A673 (cell line): Measurements from ENCODE around the gene ZNF219. TPM values are rescaled to one million over a fixed set of nuclear protein-coding genes. Genes with fewer than 3 reads are reported as not detected.

ENCODE experiments used
- BruUV-seq: library from RNA; stranded (reverse); fragments of 400-500 nt; replicated peaks from 2 replicates; lab custom pipeline; 2021; lab: Mats Ljungman, UMichigan
- CTCF ChIA-PET: fragments of 300-600 bp; sonication (Branson Sonifier 250); formaldehyde crosslinking; loops from one replicate; lab custom pipeline; 2022; ENCODE audit warnings: antibody characterized with exemption; lab: Charles Lee
- POLR2A ChIA-PET: fragments of 300-600 bp; sonication (Branson Sonifier 250); formaldehyde crosslinking; loops from one replicate; lab custom pipeline; 2022; ENCODE audit warnings: antibody characterized with exemption; ENCODE audit not compliant: low non-redundant PET; lab: Charles Lee
- DNase-seq: peaks from one replicate; pipeline ENCODE4 v3.0.0-alpha.2; 2015; ENCODE audit warnings: low spot score
- H3K27ac ChIP-seq: fragments of 200-600 bp; sonication (generic); 2 replicates; pipeline ENCODE4 v1.5.1; 2016; ENCODE audit warnings: mixed run types, low read depth, mild to moderate bottlenecking, mixed read lengths, antibody characterized with exemption, low read length; ENCODE audit not compliant: poor library complexity, severe bottlenecking
- H3K27me3 ChIP-seq: fragments of 200-600 bp; sonication (generic); replicated peaks from 2 replicates; pipeline ENCODE4 v1.6.1; 2017; ENCODE audit warnings: mixed run types, low read depth, mild to moderate bottlenecking, mixed read lengths, antibody characterized with exemption, low read length; ENCODE audit not compliant: insufficient read depth, poor library complexity
- H3K36me3 ChIP-seq: fragments of 200-600 bp; sonication (generic); 2 replicates; pipeline ENCODE4 v1.6.1; 2016; ENCODE audit warnings: mixed run types, mild to moderate bottlenecking, mixed read lengths, antibody characterized with exemption, low read length; ENCODE audit not compliant: insufficient read depth, poor library complexity, severe bottlenecking
- H3K4me1 ChIP-seq: fragments of 200-600 bp; sonication (generic); 2 replicates; pipeline ENCODE4 v1.6.1; 2017; ENCODE audit warnings: mixed run types, mild to moderate bottlenecking, mixed read lengths, antibody characterized with exemption, low read length; ENCODE audit not compliant: insufficient read depth, poor library complexity, severe bottlenecking
- H3K4me3 ChIP-seq: fragments of 200-600 bp; sonication (generic); 2 replicates; pipeline ENCODE4 v1.5.1; 2016; ENCODE audit warnings: low read depth, mixed run types, mild to moderate bottlenecking, mixed read lengths, low read length; ENCODE audit not compliant: poor library complexity, severe bottlenecking
- H3K9me3 ChIP-seq: fragments of 200-600 bp; sonication (generic); 2 replicates; pipeline ENCODE4 v1.6.1; 2016; ENCODE audit warnings: mixed run types, low read depth, mild to moderate bottlenecking, mixed read lengths, antibody characterized with exemption, low read length; ENCODE audit not compliant: poor library complexity, severe bottlenecking
- CTCF ChIP-seq: fragments of 300-800, 200-600 bp; sonication (generic); conservative IDR thresholded peaks from 2 replicates; pipeline ENCODE4 v1.5.1; 2017; ENCODE audit warnings: low read depth, mild to moderate bottlenecking, antibody characterized with exemption, low read length, moderate library complexity, mixed read lengths
- EZH2 ChIP-seq: fragments of 200-600 bp; sonication (generic); IDR thresholded peaks from 2 replicates; pipeline ENCODE4 v1.6.1; 2017; ENCODE audit warnings: borderline replicate concordance, low read depth, mild to moderate bottlenecking, mixed read lengths, antibody characterized with exemption, low read length; ENCODE audit not compliant: poor library complexity, severe bottlenecking
- intact Hi-C: fragments of 100-400 bp; cut with micrococcal nuclease; formaldehyde crosslinking; loops from one replicate; pipeline ENCODE4 v1.10.0; 2022; ENCODE audit not compliant: unreplicated experiment
- total RNA-seq: library from RNA; stranded (reverse); gene quantifications from 2 replicates; pipeline ENCODE4 v1.2.3, GENCODE V29; 2021

The ZNF219 gene
- total RNA-seq, 1 experiment from 2014 or later = 84.6 TPM

GRCh38 chr14:21060614-21061346, 37.7 kb downstream of the ZNF219 start:
- Histone ChIP-seq H3K9me3 (no peaks in the 10 kb centered on the region), H3K27ac (no peak overlapping the region), H3K27me3 (no peaks in the 10 kb centered on the region), H3K4me1 (peaks cover 7% of the 10 kb centered on the region), H3K4me3 (no peak overlapping the region), H3K36me3 (no peaks in the 10 kb centered on the region)
- ChIA-PET POLR2A (no interaction called here), CTCF (no interaction called here)
- no peak for DNase-seq
- intact Hi-C loops = no loop called here
- no peak for TF ChIP-seq EZH2
- TF ChIP-seq CTCF = no peak
- no TSS peak for BruUV-seq

- TF ChIP-seq CTCF (no peak), EZH2 (no peak)
- Histone ChIP-seq H3K36me3 (no peaks in the 10 kb centered on the region), H3K27me3 (no peaks in the 10 kb centered on the region), H3K4me3 (no peak overlapping the region), H3K9me3 (no peaks in the 10 kb centered on the region), H3K27ac (no peak overlapping the region), H3K4me1 (peaks cover 7% of the 10 kb centered on the region)
- intact Hi-C loops = no loop called here
- no peak for DNase-seq
- ChIA-PET POLR2A (no interaction called here), CTCF (no interaction called here)
- BruUV-seq = no TSS peak
Measured at GRCh38 chr14:21059842-21060613, 38.4 kb downstream of the ZNF219 start.

GRCh38 chr14:21058903-21059302, 39.6 kb downstream of the ZNF219 start:
- BruUV-seq = no TSS peak
- no peak for DNase-seq
- Histone ChIP-seq H3K4me3 (no peak overlapping the region), H3K36me3 (no peaks in the 10 kb centered on the region), H3K4me1 (peaks cover 7% of the 10 kb centered on the region), H3K9me3 (no peaks in the 10 kb centered on the region), H3K27ac (no peak overlapping the region), H3K27me3 (no peaks in the 10 kb centered on the region)
- TF ChIP-seq EZH2 (no peak), CTCF (no peak)
- POLR2A ChIA-PET = no interaction called here
- intact Hi-C loops = no loop called here
- CTCF ChIA-PET = no interaction called here
